ENCODE data around the gene TXNL4B.

Gene TXNL4B

DNA sequence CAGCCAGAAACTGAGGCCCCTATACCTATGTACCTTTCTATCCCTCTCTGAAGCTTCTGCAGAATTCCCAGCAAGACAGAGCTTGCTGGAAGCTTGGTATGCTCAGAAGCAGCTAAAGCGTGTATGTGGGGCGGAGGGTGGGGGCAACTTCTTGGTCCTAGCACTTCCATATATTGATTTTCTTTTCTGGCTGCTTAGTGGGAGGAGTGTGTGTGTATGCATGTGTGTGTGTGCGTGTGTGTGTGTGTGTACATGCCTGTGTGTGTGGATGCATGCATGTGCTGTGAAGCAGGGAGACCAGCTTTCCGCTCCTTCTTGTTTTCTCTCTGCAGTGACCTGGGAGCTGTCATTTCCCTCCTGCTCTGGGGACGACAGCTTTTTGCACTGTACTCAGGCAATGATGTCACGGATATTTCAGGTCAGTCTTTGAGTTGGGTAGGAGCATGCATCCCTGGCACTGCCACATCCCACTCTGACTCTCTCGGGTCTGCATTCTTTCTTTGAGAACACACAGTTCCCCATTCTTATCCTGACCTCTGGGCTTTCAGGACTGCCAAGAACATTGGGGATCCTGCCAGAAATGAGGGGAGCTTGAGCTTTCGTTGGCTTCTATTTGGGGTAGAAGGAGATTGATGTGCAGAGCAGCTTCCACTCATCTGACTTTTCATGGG, 19.7 kb downstream of the TXNL4B start:
- TF ChIP-seq, protein P1, sequence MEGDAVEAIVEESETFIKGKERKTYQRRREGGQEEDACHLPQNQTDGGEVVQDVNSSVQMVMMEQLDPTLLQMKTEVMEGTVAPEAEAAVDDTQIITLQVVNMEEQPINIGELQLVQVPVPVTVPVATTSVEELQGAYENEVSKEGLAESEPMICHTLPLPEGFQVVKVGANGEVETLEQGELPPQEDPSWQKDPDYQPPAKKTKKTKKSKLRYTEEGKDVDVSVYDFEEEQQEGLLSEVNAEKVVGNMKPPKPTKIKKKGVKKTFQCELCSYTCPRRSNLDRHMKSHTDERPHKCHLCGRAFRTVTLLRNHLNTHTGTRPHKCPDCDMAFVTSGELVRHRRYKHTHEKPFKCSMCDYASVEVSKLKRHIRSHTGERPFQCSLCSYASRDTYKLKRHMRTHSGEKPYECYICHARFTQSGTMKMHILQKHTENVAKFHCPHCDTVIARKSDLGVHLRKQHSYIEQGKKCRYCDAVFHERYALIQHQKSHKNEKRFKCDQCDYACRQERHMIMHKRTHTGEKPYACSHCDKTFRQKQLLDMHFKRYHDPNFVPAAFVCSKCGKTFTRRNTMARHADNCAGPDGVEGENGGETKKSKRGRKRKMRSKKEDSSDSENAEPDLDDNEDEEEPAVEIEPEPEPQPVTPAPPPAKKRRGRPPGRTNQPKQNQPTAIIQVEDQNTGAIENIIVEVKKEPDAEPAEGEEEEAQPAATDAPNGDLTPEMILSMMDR (IDR thresholded peaks at IDR 0.05; ENCODE audit: insufficient read depth, low read depth, low read length, missing control alignments), result no peak
- no peak overlapping the region for H3K4me3 ChIP-seq (ENCODE audit: low read depth, low read length)
- DNase-seq (ENCODE audit: low read depth), result no peak

DNA sequence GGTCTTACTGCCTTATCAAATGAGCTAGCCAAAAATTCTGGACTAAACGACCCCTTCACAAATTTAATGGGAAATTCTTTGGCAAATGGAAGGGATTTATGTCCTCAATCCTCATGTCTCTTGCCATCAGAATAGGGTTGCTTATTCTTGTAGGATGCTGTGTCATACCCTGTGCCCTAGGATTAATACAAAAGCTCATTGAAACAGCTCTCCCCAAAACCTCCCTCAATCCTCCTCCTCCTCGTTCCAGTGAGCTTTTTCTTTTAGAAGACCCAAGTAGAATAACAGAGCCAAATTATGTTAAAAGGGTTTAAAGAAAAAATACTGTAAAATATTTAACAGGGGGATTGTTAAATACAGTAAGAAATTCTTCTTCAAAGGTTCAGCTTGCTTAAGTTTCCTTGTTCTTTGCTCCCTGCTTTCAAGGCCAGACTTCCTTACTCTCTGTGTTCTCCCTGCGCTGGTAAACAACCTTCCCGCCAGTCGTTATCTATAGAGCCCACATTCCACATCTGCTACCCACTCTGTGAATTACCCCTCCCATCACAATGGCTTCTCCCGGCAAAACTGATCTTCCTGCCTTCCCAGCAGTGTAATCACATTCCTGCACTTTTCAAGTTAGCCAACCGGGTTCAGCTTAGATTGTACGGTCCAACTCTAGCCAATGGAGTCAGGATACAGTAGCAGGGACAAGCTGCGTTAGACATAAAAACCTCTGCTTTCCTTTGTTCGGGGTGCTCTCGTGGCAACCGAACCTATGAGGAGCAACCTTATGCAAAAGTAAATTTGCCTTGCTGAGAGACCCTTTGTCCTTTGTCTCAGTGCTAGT, 20.7 kb downstream of the TXNL4B start:
- H3K4me3 ChIP-seq (ENCODE audit: low read depth, low read length), result no peak overlapping the region
- DNase-seq (ENCODE audit: low read depth), result no peak
- TF ChIP-seq, protein P1 (IDR thresholded peaks at IDR 0.05; ENCODE audit: insufficient read depth, low read depth, low read length, missing control alignments), result no peak

DNA sequence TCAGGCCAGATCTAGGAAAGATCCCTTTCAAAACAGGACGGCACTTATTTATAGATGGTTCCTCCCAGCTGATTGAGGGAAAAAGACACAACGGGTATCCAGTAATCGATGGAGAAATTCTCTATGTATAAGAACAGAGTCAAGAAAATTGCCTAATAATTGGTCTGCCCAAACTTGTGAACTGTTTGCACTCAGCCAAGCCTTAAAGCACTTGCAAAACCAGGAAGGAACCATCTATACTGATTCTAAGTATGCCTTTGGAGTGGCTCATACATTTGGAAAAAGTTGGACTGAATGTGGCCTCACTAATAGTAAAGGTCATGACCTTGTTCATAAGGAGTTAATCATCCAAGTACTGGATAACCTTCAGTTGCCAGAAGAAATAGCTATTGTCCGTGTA, 24.5 kb downstream of the TXNL4B start:
- TF ChIP-seq, protein P1 (IDR thresholded peaks at IDR 0.05; ENCODE audit: insufficient read depth, low read depth, low read length, missing control alignments), result no peak
- no peak for DNase-seq (ENCODE audit: low read depth)
- no peak overlapping the region for H3K4me3 ChIP-seq (ENCODE audit: low read depth, low read length)

DNA sequence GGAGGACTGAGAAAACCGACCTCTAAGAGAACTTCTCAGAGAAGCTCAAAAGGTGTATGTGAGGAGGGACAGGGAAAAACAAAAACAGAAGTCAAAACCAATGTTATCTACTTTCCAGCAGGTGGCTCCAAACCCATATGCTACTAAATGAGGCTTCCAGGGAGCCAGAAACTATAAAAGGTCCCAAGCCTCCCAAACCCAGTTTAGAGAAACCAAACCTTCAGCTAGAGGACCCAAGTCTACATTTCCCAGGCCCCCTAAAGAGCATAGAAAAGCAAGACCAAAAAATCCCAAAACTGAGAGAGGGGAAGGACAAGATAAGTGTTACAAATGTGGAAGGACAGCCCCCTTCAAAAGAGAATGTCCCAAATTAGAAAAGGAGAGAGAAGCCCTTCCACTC, 26.7 kb downstream of the TXNL4B start:
- no peak overlapping the region for H3K4me3 ChIP-seq (ENCODE audit: low read depth, low read length)
- TF ChIP-seq, protein P1 (IDR thresholded peaks at IDR 0.05; ENCODE audit: insufficient read depth, low read depth, low read length, missing control alignments), result peak; percentile 51
- DNase-seq (ENCODE audit: low read depth), result peak; percentile 40

DNA sequence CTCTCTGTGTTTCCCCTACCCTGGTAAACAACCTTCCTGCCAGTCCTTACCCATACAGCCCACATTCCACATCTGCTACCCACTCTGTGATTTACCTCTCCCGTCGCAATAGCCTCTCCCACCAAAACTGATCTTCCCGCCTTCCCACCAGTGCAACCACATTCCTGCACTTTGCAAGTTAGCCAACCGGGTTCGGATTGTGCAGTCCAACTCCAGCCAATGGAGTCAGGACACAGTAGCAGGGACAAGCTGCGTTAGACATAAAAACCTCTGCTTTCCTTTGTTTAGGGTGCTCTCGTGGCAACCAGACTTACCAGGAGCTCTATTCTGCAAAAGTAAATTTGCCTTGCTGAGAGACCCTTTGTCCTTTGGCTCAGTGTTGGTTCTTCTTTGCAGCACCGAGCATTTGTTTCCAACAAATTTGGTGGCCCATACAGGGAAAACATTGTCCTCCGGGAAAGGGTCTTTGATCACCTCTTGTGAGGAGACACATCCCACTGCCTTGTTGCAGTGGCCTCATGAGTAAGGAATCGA, 29.0 kb downstream of the TXNL4B start:
- DNase-seq (ENCODE audit: low read depth), result no peak
- TF ChIP-seq, protein P1 (IDR thresholded peaks at IDR 0.05; ENCODE audit: insufficient read depth, low read depth, low read length, missing control alignments), result no peak
- no peak overlapping the region for H3K4me3 ChIP-seq (ENCODE audit: low read depth, low read length)

DNA sequence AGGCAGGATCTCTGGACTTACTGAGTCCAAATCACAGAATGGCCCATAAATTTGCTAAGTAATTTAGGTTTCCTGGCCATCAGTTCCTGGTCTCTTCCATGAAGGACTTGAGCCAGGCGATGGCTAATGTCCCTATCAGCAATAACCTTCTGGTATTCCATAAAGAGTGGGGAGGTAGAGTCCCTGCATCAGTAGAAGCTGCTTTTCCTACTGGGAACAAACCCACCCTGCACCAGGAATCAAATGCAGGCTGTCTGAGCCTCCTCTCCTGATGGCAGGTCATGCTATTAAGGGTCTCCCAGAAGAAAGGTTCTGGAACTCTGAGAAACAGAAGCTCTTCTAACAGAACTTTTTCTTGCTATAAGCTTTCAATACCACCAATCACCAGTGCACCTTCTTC, 31.9 kb downstream of the TXNL4B start:
- H3K4me3 ChIP-seq (ENCODE audit: low read depth, low read length), result no peak overlapping the region
- DNase-seq (ENCODE audit: low read depth), result no peak
- TF ChIP-seq, protein P1 (IDR thresholded peaks at IDR 0.05; ENCODE audit: insufficient read depth, low read depth, low read length, missing control alignments), result no peak

Measured in GM12865 (cell line).